ENCODE measurements around the gene CTAGE6.
"Not testable (repeated sequence)": the region's sequence is repeated elsewhere in the genome, so short reads cannot be mapped to it uniquely, and the experiment has no call there.

CTAGE6 gene

GRCh38 chr7:143757596-143757995, at the start of gene CTAGE6:
CTAGE6 (minus strand) TSS chr7:143757696; CDS start chr7:143757658, 38 bp downstream.
- not testable (repeated sequence) for DNase-seq

GRCh38 chr7:143806664-143807071, 49.2 kb upstream of the CTAGE6 start:
- not testable (repeated sequence) for DNase-seq

GRCh38 chr7:143797896-143798290, 40.4 kb upstream of the CTAGE6 start:
- DNase-seq: not testable (repeated sequence)

- DNase-seq: not testable (repeated sequence)
Observed at GRCh38 chr7:143797119-143797895, 39.8 kb upstream of the CTAGE6 start.

GRCh38 chr7:143795653-143796052, 38.2 kb upstream of the CTAGE6 start:
- not testable (repeated sequence) for DNase-seq

- DNase-seq: not testable (repeated sequence)
Observed at GRCh38 chr7:143792633-143793032, 35.1 kb upstream of the CTAGE6 start.

GRCh38 chr7:143785415-143786182, 28.1 kb upstream of the CTAGE6 start:
- not testable (repeated sequence) for DNase-seq

GRCh38 chr7:143779591-143779990, 22.1 kb upstream of the CTAGE6 start:
- not testable (repeated sequence) for DNase-seq

- DNase-seq: not testable (repeated sequence)
Observed at GRCh38 chr7:143772738-143773468, 15.4 kb upstream of the CTAGE6 start.

- DNase-seq: not testable (repeated sequence)
Observed at GRCh38 chr7:143767531-143767930, 10.0 kb upstream of the CTAGE6 start.

- not testable (repeated sequence) for DNase-seq
Observed at GRCh38 chr7:143765678-143766077, 8.2 kb upstream of the CTAGE6 start.

- DNase-seq: not testable (repeated sequence)
Observed at GRCh38 chr7:143763065-143763464, 5.6 kb upstream of the CTAGE6 start.

- not testable (repeated sequence) for DNase-seq
Observed at GRCh38 chr7:143745340-143745739, 12.2 kb downstream of the CTAGE6 start.

GRCh38 chr7:143737037-143737819, 20.3 kb downstream of the CTAGE6 start:
- peak; percentile 29 to 63 (median 57) for DNase-seq

- no peak for DNase-seq
Observed at GRCh38 chr7:143735962-143736361, 21.5 kb downstream of the CTAGE6 start.

- no peak for DNase-seq
Observed at GRCh38 chr7:143733876-143734275, 23.6 kb downstream of the CTAGE6 start.

- no peak for DNase-seq
Observed at GRCh38 chr7:143728333-143728862, 29.1 kb downstream of the CTAGE6 start.

- not testable (repeated sequence) for DNase-seq
Observed at GRCh38 chr7:143727561-143727960, 29.9 kb downstream of the CTAGE6 start.

- DNase-seq: not testable (repeated sequence)
Observed at GRCh38 chr7:143726143-143726542, 31.4 kb downstream of the CTAGE6 start.

- DNase-seq: not testable (repeated sequence)
Observed at GRCh38 chr7:143720335-143720734, 37.2 kb downstream of the CTAGE6 start.

- DNase-seq: not testable (repeated sequence)
Observed at GRCh38 chr7:143715543-143716193, 41.8 kb downstream of the CTAGE6 start.
